Measurements from ENCODE around the gene ATG101.

DNA sequence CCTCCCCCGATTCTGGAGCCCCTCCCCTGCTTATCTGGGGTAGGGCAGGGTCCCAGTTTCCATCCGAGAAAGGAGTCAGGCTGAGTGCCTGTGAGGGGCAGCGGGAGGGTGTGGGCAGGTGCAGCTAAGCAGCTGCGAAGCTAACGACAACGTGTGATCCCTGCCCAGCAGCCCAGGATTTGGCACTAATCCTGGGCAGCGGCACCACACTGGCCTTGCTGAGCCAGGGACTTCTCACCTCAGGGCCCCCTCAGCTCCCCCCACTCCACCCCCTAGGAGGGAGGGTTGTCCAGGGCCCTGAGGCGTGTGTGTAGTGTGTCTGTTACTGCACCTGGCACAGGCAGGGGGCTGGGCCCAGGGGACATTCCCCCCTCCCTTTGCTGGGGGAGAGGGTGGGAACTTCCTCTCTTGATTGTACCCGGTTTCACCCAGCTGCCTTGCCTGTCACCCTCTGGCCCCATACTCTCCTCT lies 11.5 kb downstream of the ATG101 start:
- TF ChIP-seq CTCF (conservative IDR thresholded peaks at IDR 0.05 in 1 of 2, IDR thresholded peaks at IDR 0.05 in 1 of 2; ENCODE audit: extremely low read depth in 1 of 2, insufficient read depth in 1 of 2, low read depth in 1 of 2, low read length in 2 of 2), result no peak
- TF ChIP-seq EZH2 (IDR thresholded peaks at IDR 0.05; ENCODE audit: borderline replicate concordance, low read length), result no peak
